HCT116 (cell line): ENCODE measurements around the gene C1QTNF12. TPM values are rescaled to one million over a fixed set of nuclear protein-coding genes. Genes with fewer than 3 reads are reported as not detected.

Experiments
- ATAC-seq: fragments of 200-7000 bp; cut with Tn5 transposase; 2 replicates; pipeline ENCODE4 v1.9.1; 2020; ENCODE audit warnings: mild to moderate bottlenecking, moderate library complexity
- BruUV-seq: library from RNA; stranded (reverse); fragments of 400-500 nt; replicated peaks from 2 replicates; lab custom pipeline; 2021; lab: Mats Ljungman, UMichigan
- CTCF ChIA-PET: fragments of 300-600 bp; sonication (Branson Sonifier 250); formaldehyde crosslinking; loops from one replicate; lab custom pipeline; 2021; ENCODE audit warnings: antibody characterized with exemption; lab: Charles Lee
- POLR2A ChIA-PET: fragments of 300-600, 350-600 bp; sonication (Branson Sonifier 250); formaldehyde crosslinking; loops from one replicate; lab custom pipeline; 2021; ENCODE audit warnings: antibody characterized with exemption; lab: Charles Lee
- RAD21 ChIA-PET, 2 experiments: fragments of 300-600 bp; sonication (Branson Sonifier 250); formaldehyde crosslinking; loops; one replicate each; lab custom pipeline; 2023; ENCODE audit warnings: low total read pairs in 2 of 2; ENCODE audit not compliant: uncharacterized antibody in 2 of 2, unreplicated experiment in 2 of 2, low non-redundant PET in 1 of 2; lab: Charles Lee
- DNase-seq: peaks from one replicate; pipeline ENCODE4 v3.0.0-alpha.2; 2010; ENCODE audit warnings: low read depth, low spot score
- H2AFZ ChIP-seq: fragments of 200-600 bp; shearing (Covaris generic), sonication (generic); 2 replicates; pipeline ENCODE4 v1.6.1; 2017; ENCODE audit warnings: low read depth, mixed run types, mixed read lengths, antibody characterized with exemption, low read length; ENCODE audit not compliant: poor library complexity, severe bottlenecking
- H3K27ac ChIP-seq: 2 replicates; pipeline ENCODE4 v1.5.1; 2012; ENCODE audit warnings: low read depth, low read length
- H3K27me3 ChIP-seq: fragments of 200-600 bp; sonication (generic); 2 replicates; pipeline ENCODE4 v1.6.1; 2016; ENCODE audit warnings: mixed run types, low read length, mixed read lengths; ENCODE audit not compliant: insufficient read depth
- H3K36me3 ChIP-seq, 2 experiments: fragments of 200-500 bp in 1 of 2; fragments of 200-600 bp in 1 of 2; sonication (Bioruptor generic) in 1 of 2; sonication (generic) in 1 of 2; 2 replicates each; pipeline versions ENCODE4 v1.5.1 to v1.6.1; 2014 to 2016; ENCODE audit warnings: low read length in 2 of 2, inconsistent platforms in 1 of 2, mixed read lengths in 1 of 2, mixed run types in 1 of 2; ENCODE audit not compliant: insufficient read depth in 2 of 2, control insufficient read depth in 1 of 2
- H3K4me1 ChIP-seq, 2 experiments: fragments of 200-600 bp in 1 of 2; sonication (generic) in 1 of 2; 2 replicates each; pipeline versions ENCODE4 v1.5.1 to v1.6.1; 2012 to 2017; ENCODE audit warnings: low read length in 2 of 2, inconsistent platforms in 1 of 2, mild to moderate bottlenecking in 1 of 2, mixed read lengths in 1 of 2, mixed run types in 1 of 2, moderate library complexity in 1 of 2; ENCODE audit not compliant: insufficient read depth in 2 of 2, control insufficient read depth in 1 of 2
- H3K4me2 ChIP-seq: fragments of 200-600 bp; sonication (generic); 2 replicates; pipeline ENCODE4 v1.6.1; 2017; ENCODE audit warnings: mixed run types, low read length, mixed read lengths
- H3K4me3 ChIP-seq, 2 experiments: fragments of 200-600 bp in 1 of 2; sonication (generic) in 1 of 2; replicated peaks in 1 of 2; 2 replicates each; pipeline ENCODE4 v1.5.1; 2011 to 2016; ENCODE audit warnings: low read length in 2 of 2, control low read depth in 1 of 2, low read depth in 1 of 2, mild to moderate bottlenecking in 1 of 2, mixed read lengths in 1 of 2, mixed run types in 1 of 2
- H3K79me2 ChIP-seq: fragments of 200-600 bp; sonication (generic); 2 replicates; pipeline ENCODE4 v1.6.1; 2017; ENCODE audit warnings: mild to moderate bottlenecking, mixed run types, low read length, moderate library complexity, mixed read lengths; ENCODE audit not compliant: insufficient read depth
- H3K9ac ChIP-seq: fragments of 200-600 bp; sonication (generic); 2 replicates; pipeline ENCODE4 v1.6.1; 2016; ENCODE audit warnings: low read length, mixed read lengths
- H3K9me2 ChIP-seq: fragments of 200-600 bp; sonication (generic), shearing (Covaris generic); 2 replicates; pipeline ENCODE4 v1.6.1; 2017; ENCODE audit warnings: mixed run types, mild to moderate bottlenecking, moderate library complexity; ENCODE audit not compliant: insufficient read depth
- H3K9me3 ChIP-seq, 2 experiments: fragments of 200-500 bp in 1 of 2; fragments of 200-600 bp in 1 of 2; sonication (Bioruptor generic) in 1 of 2; sonication (generic) in 1 of 2; 2 replicates each; pipeline ENCODE4 v1.6.1; 2014 to 2017; ENCODE audit warnings: low read length in 2 of 2, mixed read lengths in 2 of 2, inconsistent platforms in 1 of 2, low read depth in 1 of 2, mild to moderate bottlenecking in 1 of 2, mixed run types in 1 of 2, moderate library complexity in 1 of 2; ENCODE audit not compliant: control insufficient read depth in 1 of 2, insufficient read depth in 1 of 2
- H4K20me1 ChIP-seq: fragments of 200-600 bp; sonication (generic), shearing (Covaris generic); 2 replicates; pipeline ENCODE4 v1.6.1; 2017; ENCODE audit warnings: mixed run types, mild to moderate bottlenecking, moderate library complexity; ENCODE audit not compliant: insufficient read depth
- CBX3 ChIP-seq: IDR thresholded peaks from 2 replicates; pipeline ENCODE4 v1.6.1; 2012; ENCODE audit warnings: low read depth
- EZH2 ChIP-seq: fragments of 200-600 bp; sonication (generic); IDR thresholded peaks from 2 replicates; pipeline ENCODE4 v1.6.1; 2017; ENCODE audit warnings: antibody characterized with exemption, mixed run types
- EZH2phosphoT487 ChIP-seq: fragments of 200-600 bp; IDR thresholded peaks from 2 replicates; pipeline ENCODE4 v1.6.1; 2018; ENCODE audit warnings: antibody characterized with exemption, borderline replicate concordance
- POLR2A ChIP-seq: IDR thresholded peaks from 2 replicates; pipeline ENCODE4 v1.7.0; 2011; ENCODE audit warnings: borderline replicate concordance; ENCODE audit not compliant: insufficient read depth, insufficient read length; ENCODE audit errors: extremely low read depth
- POLR2AphosphoS5 ChIP-seq: IDR thresholded peaks from 2 replicates; pipeline ENCODE4 v1.6.1; 2011; ENCODE audit warnings: mild to moderate bottlenecking, low read depth, low read length, moderate library complexity
- RAD21 ChIP-seq: IDR thresholded peaks from 2 replicates; pipeline ENCODE4 v1.6.1; 2012; ENCODE audit warnings: low read depth, mild to moderate bottlenecking
- SIN3A ChIP-seq: IDR thresholded peaks from 2 replicates; pipeline ENCODE4 v1.6.1; 2012; ENCODE audit warnings: low read depth
- SP1 ChIP-seq: IDR thresholded peaks from 2 replicates; pipeline ENCODE4 v1.6.1; 2012; ENCODE audit warnings: low read depth
- SRF ChIP-seq: IDR thresholded peaks from 2 replicates; pipeline ENCODE4 v1.6.1; 2012; ENCODE audit warnings: low read depth
- TCF7L2 ChIP-seq: IDR thresholded peaks from 2 replicates; pipeline ENCODE4 v1.7.0; 2011; ENCODE audit warnings: borderline replicate concordance, inconsistent platforms; ENCODE audit not compliant: insufficient read depth, insufficient read length; ENCODE audit errors: extremely low read depth
- YY1 ChIP-seq: IDR thresholded peaks from 2 replicates; pipeline ENCODE4 v1.6.1; 2011; ENCODE audit warnings: low read length, low read depth, moderate library complexity, mild to moderate bottlenecking; ENCODE audit not compliant: insufficient replicate concordance; ENCODE audit errors: extremely low read depth
- ZFX ChIP-seq: fragments of 450-650 bp; IDR thresholded peaks from 2 replicates; pipeline ENCODE4 v1.6.1; 2017
- intact Hi-C: fragments of 100-400 bp; cut with micrococcal nuclease; formaldehyde crosslinking; loops from 2 replicates; pipeline ENCODE4 v1.10.0; 2022
- total RNA-seq: library from RNA; stranded (reverse); gene quantifications from one replicate; pipeline ENCODE4 v1.2.1, GENCODE V29; 2021; ENCODE audit not compliant: unreplicated experiment
- TF ChIP-seq, protein P1 (sequence below): IDR thresholded peaks from 2 replicates; pipeline ENCODE4 v1.6.1; 2012; ENCODE audit warnings: low read depth
- TF ChIP-seq, protein P2 (sequence below): IDR thresholded peaks from 2 replicates; pipeline ENCODE4 v1.6.1; 2012

The C1QTNF12 gene
- total RNA-seq, 1 experiment from 2014 or later: 6.9 TPM

DNA sequence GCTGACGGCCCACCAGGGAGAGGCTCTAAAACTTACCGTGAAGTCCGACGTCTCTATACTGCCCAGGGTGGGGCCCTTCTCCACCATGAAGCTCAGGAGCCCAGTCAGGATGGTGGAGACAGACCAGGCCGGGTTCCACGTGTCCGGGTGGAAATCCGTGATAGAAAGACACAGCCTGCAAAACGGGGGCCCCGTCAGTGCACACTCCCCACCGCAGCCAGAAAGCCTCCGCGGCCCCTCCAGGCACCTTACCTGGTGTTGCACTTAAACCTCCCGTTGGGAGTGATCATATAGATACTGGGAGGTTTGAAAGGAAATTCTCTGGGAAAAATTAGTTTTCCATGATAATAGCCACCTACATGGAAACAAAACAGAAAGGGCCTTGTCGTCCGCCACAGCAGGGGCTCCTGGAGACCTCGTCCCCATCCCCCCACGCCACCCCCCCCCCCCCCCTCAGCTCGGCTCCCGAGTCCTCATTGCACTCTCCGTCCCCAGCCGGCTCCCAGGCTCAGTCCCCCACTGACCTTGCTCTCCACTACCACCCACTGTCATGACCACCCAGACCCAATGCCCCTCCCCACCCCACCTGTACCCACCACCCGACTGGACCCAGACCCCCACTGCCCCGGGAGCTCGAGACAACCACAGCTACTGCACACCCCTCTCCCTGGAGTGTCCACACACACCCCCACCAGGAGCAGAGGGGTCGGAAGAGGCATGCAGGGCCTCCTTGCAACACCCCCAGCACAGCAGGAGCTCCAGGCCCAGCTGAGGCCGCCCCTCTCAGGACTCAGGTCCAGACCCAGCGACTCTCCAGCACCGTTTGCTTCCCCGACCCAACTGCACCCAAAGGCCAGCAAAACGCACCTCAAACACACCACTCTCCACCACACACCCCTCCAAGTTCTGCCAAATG, 10.7 kb upstream of the C1QTNF12 start:
- no peak overlapping the region for H3K4me2 ChIP-seq
- RAD21 ChIA-PET: no interaction called here
- ATAC-seq: no peak
- POLR2A ChIA-PET: no interaction called here
- no TSS peak for BruUV-seq
- no peaks in the 10 kb centered on the region for H4K20me1 ChIP-seq
- H3K27ac ChIP-seq: no peak overlapping the region
- H3K9ac ChIP-seq: no peak overlapping the region
- no peaks in the 10 kb centered on the region for H3K27me3 ChIP-seq
- intact Hi-C loops: no loop called here
- no peak for DNase-seq
- H3K4me1 ChIP-seq: no peaks in the 10 kb centered on the region
- no peak for TF ChIP-seq EZH2
- no peak for TF ChIP-seq EZH2phosphoT487
- TF ChIP-seq YY1: no peak
- TF ChIP-seq ZFX: no peak
- TF ChIP-seq SIN3A: no peak
- TF ChIP-seq, protein P1, sequence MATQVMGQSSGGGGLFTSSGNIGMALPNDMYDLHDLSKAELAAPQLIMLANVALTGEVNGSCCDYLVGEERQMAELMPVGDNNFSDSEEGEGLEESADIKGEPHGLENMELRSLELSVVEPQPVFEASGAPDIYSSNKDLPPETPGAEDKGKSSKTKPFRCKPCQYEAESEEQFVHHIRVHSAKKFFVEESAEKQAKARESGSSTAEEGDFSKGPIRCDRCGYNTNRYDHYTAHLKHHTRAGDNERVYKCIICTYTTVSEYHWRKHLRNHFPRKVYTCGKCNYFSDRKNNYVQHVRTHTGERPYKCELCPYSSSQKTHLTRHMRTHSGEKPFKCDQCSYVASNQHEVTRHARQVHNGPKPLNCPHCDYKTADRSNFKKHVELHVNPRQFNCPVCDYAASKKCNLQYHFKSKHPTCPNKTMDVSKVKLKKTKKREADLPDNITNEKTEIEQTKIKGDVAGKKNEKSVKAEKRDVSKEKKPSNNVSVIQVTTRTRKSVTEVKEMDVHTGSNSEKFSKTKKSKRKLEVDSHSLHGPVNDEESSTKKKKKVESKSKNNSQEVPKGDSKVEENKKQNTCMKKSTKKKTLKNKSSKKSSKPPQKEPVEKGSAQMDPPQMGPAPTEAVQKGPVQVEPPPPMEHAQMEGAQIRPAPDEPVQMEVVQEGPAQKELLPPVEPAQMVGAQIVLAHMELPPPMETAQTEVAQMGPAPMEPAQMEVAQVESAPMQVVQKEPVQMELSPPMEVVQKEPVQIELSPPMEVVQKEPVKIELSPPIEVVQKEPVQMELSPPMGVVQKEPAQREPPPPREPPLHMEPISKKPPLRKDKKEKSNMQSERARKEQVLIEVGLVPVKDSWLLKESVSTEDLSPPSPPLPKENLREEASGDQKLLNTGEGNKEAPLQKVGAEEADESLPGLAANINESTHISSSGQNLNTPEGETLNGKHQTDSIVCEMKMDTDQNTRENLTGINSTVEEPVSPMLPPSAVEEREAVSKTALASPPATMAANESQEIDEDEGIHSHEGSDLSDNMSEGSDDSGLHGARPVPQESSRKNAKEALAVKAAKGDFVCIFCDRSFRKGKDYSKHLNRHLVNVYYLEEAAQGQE: no peak
- TF ChIP-seq SP1: no peak
- TF ChIP-seq TCF7L2: no peak
- TF ChIP-seq SRF: no peak
- TF ChIP-seq, protein P2, sequence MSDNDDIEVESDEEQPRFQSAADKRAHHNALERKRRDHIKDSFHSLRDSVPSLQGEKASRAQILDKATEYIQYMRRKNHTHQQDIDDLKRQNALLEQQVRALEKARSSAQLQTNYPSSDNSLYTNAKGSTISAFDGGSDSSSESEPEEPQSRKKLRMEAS: no peak
- no peak for TF ChIP-seq CBX3
- TF ChIP-seq RAD21: no peak
- TF ChIP-seq POLR2A: no peak
- no peak for TF ChIP-seq POLR2AphosphoS5
- CTCF ChIA-PET: no interaction called here
- no peaks in the 10 kb centered on the region for H3K9me2 ChIP-seq
- H3K79me2 ChIP-seq: peaks cover 11% of the 10 kb centered on the region; the same call in 1 of the 2 replicates
- H3K4me3 ChIP-seq: no peak overlapping the region
- no peaks in the 10 kb centered on the region for H3K9me3 ChIP-seq
- no peak overlapping the region for H2AFZ ChIP-seq
- peaks cover 21 to 47% of the 10 kb centered on the region in 2 experiments; a peak in 3 of 4 replicates for H3K36me3 ChIP-seq
